ENCODE data around the gene KDM4C. TPM values are rescaled to one million over a fixed set of nuclear protein-coding genes. Genes with fewer than 3 reads are reported as not detected.
"Not testable (repeated sequence)": the region's sequence is repeated elsewhere in the genome, so short reads cannot be mapped to it uniquely, and the experiment has no call there.

Gene KDM4C
- polyA plus RNA-seq, 1 donor: 12.0 TPM

GRCh38 chr9:6806318-6806717, 48.5 kb downstream of the KDM4C start:
- not testable (repeated sequence) for DNase-seq (ENCODE audit: low read depth)

DNA sequence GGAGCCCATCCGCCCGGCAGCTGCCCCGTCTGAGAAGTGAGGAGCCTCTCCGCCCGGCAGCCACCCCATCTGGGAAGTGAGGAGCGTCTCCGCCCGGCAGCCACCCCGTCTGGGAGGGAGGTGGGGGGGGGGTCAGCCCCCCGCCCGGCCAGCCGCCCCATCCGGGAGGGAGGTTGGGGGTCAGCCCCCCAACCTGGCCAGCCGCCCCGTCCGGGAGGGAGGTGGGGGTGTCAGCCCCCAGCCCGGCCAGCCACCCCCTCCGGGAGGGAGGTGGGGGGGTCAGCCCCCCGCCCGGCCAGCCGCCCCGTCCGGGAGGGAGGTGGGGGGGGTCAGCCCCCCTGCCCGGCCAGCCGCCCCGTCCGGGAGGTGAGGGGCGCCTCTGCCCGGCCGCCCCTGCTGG, 49.9 kb downstream of the KDM4C start:
- DNase-seq (ENCODE audit: low read depth): not testable (repeated sequence)

DNA sequence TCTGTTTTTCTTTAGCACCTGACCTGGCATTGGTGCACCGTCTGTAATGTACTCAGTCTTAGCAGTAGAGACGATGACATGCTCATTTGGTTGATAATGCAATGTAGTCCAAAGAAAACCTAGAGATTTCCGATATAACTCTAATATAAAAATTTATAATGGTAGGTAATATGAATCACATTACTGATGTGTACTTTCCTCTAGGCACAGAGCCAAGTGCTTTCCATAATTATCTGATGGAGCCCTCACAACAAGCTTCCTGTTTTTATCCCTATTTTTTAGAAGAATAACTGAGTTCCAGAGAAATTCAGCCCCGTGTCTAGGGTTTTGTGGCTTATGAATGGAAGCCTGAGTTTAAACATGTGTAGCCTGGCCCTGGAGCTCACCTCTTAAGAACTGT, 53.7 kb downstream of the KDM4C start:
- no peak for DNase-seq (ENCODE audit: low read depth)

GRCh38 chr9:6816581-6816980, 58.8 kb downstream of the KDM4C start:
- no peak for DNase-seq (ENCODE audit: low read depth)

DNA sequence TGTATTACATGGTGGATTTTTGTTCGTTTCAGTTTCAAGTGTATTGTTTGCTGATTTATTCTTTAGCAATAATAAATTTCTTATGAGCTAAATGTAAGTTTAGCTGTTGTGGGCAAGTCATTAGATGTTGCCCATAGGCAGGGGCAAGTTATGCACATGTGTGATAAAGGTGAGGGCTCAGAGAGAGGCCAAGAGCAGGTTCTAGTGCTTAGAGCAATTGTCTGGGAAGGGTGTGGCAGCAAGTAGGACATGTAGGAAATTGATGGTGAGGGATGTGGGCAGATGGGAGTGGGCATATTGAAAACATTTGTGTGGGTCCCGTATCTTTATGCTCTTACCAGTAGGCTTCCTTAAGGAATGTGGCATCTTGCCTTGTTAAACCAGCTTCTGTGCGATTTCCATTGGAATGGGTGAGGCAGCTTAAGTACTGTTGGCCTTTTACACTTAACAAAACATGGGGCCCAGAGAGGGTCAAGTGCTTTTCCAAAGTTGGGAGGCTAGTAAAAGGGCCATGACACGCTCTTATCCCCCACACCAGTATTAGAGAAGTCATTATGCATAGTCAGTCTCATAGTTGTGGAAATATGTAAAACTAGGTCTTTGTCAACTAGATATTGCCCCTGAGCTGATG, 60.6 kb downstream of the KDM4C start:
- DNase-seq (ENCODE audit: low read depth): no peak

- DNase-seq (ENCODE audit: low read depth): no peak
Observed at GRCh38 chr9:6819112-6819511, 61.3 kb downstream of the KDM4C start.

- DNase-seq (ENCODE audit: low read depth): no peak
Observed at GRCh38 chr9:6819529-6819928, 61.8 kb downstream of the KDM4C start.

DNA sequence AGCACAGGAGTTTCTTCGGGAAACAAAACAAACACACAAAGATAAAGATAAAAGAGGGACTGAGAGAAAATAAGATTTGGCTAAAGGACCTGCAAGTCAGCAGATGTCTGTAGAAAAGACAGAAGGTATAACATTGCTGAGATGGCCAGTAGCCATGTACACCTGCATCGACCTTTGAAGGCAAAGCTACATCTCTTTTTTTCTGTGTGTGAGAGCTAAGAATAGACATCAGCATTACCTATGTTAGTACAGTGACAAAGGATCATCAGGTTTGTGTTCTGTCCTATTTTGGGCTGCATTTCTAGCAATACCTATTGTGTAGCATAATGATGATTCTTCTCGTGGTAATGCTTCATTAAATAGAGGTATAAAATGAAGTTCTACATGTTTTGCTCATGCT, 64.9 kb downstream of the KDM4C start:
- no peak for DNase-seq (ENCODE audit: low read depth)

- DNase-seq (ENCODE audit: low read depth): peak; percentile 11
Observed at GRCh38 chr9:6827439-6828145, 69.8 kb downstream of the KDM4C start.

GRCh38 chr9:6829027-6829426, 71.3 kb downstream of the KDM4C start:
- DNase-seq (ENCODE audit: low read depth): no peak

DNA sequence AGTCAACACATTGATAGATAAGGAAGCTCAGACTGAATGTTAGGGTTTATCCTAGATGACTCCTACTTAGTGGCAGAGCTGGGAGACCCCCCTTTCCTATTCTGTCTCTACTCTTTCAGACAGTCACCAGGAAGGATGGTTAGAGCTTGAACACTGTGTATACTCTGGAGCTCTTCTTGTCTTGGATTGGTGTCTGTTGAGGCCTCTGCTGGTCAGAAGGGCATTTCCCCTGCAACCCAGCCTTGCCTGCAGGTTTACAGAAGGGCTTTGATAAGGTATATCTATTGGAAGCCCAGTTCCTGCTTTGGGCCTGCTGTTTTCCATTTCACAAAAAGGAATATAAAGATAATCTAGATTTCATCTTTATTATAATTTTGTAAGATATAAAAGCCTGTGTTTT, 71.8 kb downstream of the KDM4C start:
- DNase-seq (ENCODE audit: low read depth): no peak

- no peak for DNase-seq (ENCODE audit: low read depth)
Observed at GRCh38 chr9:6833518-6834192, 75.9 kb downstream of the KDM4C start.

- no peak for DNase-seq (ENCODE audit: low read depth)
Observed at GRCh38 chr9:6834306-6834705, 76.5 kb downstream of the KDM4C start.

- DNase-seq (ENCODE audit: low read depth): no peak
Observed at GRCh38 chr9:6838158-6838557, 80.4 kb downstream of the KDM4C start.

DNA sequence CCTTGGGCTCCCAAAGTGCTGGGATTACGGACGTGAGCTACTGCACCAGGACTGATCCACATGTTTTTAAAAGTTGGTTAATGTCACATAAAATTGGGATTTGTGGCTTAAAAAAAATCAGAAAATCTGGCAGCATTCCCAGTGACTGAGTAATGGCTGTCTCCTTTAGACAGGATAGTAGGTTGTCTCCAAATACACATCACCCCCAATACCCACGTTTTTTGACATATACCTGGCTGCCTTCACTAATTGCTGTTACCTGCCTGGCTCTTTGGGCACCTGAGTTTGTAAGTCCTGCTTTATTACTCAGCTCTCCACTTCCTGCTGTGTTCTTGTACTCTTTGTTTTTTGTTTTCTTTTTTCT, 84.8 kb downstream of the KDM4C start:
- no peak for DNase-seq (ENCODE audit: low read depth)

- DNase-seq (ENCODE audit: low read depth): no peak
Observed at GRCh38 chr9:6843742-6844141, 86.0 kb downstream of the KDM4C start.

GRCh38 chr9:6844267-6844666, 86.5 kb downstream of the KDM4C start:
- DNase-seq (ENCODE audit: low read depth): no peak

GRCh38 chr9:6845128-6845826, 87.5 kb downstream of the KDM4C start:
- DNase-seq (ENCODE audit: low read depth): no peak

DNA sequence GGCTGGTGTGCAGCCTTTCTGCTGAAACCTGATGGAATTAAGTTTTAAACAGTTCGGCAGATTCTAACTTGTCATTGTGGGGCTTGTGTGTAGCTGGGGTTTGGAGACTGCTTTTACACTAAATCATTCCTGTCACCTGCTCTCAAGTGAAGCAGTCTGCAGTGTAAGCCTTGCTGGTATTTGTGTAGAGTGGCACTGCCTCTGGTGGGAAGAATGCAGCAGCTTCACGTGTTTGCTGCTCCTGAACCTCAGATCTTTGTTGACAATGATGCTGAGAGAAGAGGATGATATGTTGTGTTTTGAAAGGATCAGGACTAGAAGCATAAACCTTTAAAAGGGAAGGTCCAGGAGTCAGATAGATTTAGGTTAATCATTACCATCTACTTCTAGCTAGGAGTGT, 88.1 kb downstream of the KDM4C start:
- no peak for DNase-seq (ENCODE audit: low read depth)

GRCh38 chr9:6852243-6852963, 94.6 kb downstream of the KDM4C start:
- no peak for DNase-seq (ENCODE audit: low read depth)

GRCh38 chr9:6855860-6856259, 98.1 kb downstream of the KDM4C start:
- no peak for DNase-seq (ENCODE audit: low read depth)

GRCh38 chr9:6864102-6864501, 106.3 kb downstream of the KDM4C start:
- no peak for DNase-seq (ENCODE audit: low read depth)
